ENCODE results near the gene BCAS3.

BCAS3 gene

DNA sequence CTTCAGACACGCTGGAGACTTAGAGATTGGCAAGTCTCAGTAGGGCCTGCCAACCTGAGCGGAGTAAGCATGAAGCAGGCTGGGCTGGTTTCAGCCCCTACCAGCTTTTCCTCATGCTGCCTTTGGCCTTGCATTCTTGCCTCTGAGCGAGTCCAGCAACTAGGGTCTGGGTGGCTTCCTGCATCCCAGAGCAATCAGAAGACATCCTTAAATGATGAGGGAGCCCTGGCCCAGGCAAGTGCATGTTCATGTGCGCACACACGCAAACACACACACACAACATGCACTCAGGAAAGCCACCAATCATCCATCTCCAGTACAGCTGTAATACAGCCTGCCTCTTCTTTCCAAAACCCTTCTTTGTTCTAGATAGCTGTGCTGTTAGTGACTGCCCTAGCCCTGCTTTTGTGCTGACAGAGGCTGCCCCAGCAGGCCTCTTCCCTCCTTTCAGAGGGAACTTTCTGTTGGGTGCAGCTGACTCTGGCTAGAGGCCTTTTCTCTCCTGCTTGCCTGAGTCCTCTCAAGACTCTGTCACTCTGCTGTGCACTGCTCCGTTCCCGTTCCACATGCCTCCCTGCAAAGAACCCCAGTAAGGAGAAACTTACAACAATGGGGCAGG is 691.3 kb downstream of the BCAS3 start:
- TF ChIP-seq CTCF (IDR thresholded peaks at IDR 0.05; ENCODE audit: low read depth, low read length, poor library complexity, severe bottlenecking), result no peak
- no peak for TF ChIP-seq EZH2phosphoT487 (IDR thresholded peaks at IDR 0.05; ENCODE audit: borderline replicate concordance, low read length)

GRCh38 chr17:61369751-61370150 is 692.1 kb downstream of the BCAS3 start:
- H3K36me3 ChIP-seq (ENCODE audit: control insufficient read depth, low read length), result no peaks in the 10 kb centered on the region
- no peak for TF ChIP-seq CTCF (IDR thresholded peaks at IDR 0.05; ENCODE audit: low read depth, low read length, poor library complexity, severe bottlenecking)
- no peak for TF ChIP-seq EZH2phosphoT487 (IDR thresholded peaks at IDR 0.05; ENCODE audit: borderline replicate concordance, low read length)
- H3K4me2 ChIP-seq (ENCODE audit: low read length), result no peak overlapping the region
- no peaks in the 10 kb centered on the region for H3K4me1 ChIP-seq (ENCODE audit: control insufficient read depth, low read length)
- no peaks in the 10 kb centered on the region for H3K9me3 ChIP-seq (ENCODE audit: control insufficient read depth, insufficient read depth, low read length)
- H4K20me1 ChIP-seq (ENCODE audit: control insufficient read depth, insufficient read depth, low read depth, low read length), result no peaks in the 10 kb centered on the region
- H3K4me3 ChIP-seq (ENCODE audit: low read length), result no peak overlapping the region
- H3K9me2 ChIP-seq (replicated peaks; ENCODE audit: control insufficient read depth, low read length), result no peaks in the 10 kb centered on the region
- H3F3A ChIP-seq (ENCODE audit: control insufficient read depth, insufficient read depth), result no peaks in the 10 kb centered on the region
- H3K27ac ChIP-seq (ENCODE audit: low read depth, low read length), result no peak overlapping the region
- no peaks in the 10 kb centered on the region for H3K79me2 ChIP-seq (ENCODE audit: control insufficient read depth, low read length)
- no peaks in the 10 kb centered on the region for H3K27me3 ChIP-seq (ENCODE audit: control insufficient read depth, low read length)

More for the DNA sequence above, 691.3 kb downstream of the BCAS3 start:
- no peaks in the 10 kb centered on the region for H3K79me2 ChIP-seq (ENCODE audit: control insufficient read depth, low read length)
- no peaks in the 10 kb centered on the region for H3K9me2 ChIP-seq (replicated peaks; ENCODE audit: control insufficient read depth, low read length)
- H3K4me1 ChIP-seq (ENCODE audit: control insufficient read depth, low read length), result no peaks in the 10 kb centered on the region
- no peak overlapping the region for H3K4me3 ChIP-seq (ENCODE audit: low read length)
- no peak overlapping the region for H3K4me2 ChIP-seq (ENCODE audit: low read length)
- H3K27me3 ChIP-seq (ENCODE audit: control insufficient read depth, low read length), result no peaks in the 10 kb centered on the region
- no peaks in the 10 kb centered on the region for H3F3A ChIP-seq (ENCODE audit: control insufficient read depth, insufficient read depth)
- H4K20me1 ChIP-seq (ENCODE audit: control insufficient read depth, insufficient read depth, low read depth, low read length), result no peaks in the 10 kb centered on the region
- H3K27ac ChIP-seq (ENCODE audit: low read depth, low read length), result no peak overlapping the region
- H3K36me3 ChIP-seq (ENCODE audit: control insufficient read depth, low read length), result no peaks in the 10 kb centered on the region
- no peaks in the 10 kb centered on the region for H3K9me3 ChIP-seq (ENCODE audit: control insufficient read depth, insufficient read depth, low read length)

- Histone ChIP-seq H3K27me3 (ENCODE audit: control insufficient read depth, low read length) (no peaks in the 10 kb centered on the region), H3K4me1 (ENCODE audit: control insufficient read depth, low read length) (no peaks in the 10 kb centered on the region), H3K79me2 (ENCODE audit: control insufficient read depth, low read length) (no peaks in the 10 kb centered on the region), H3K9me2 (replicated peaks; ENCODE audit: control insufficient read depth, low read length) (no peaks in the 10 kb centered on the region), H4K20me1 (ENCODE audit: control insufficient read depth, insufficient read depth, low read depth, low read length) (no peaks in the 10 kb centered on the region), H3K4me2 (ENCODE audit: low read length) (no peak overlapping the region), H3F3A (ENCODE audit: control insufficient read depth, insufficient read depth) (no peaks in the 10 kb centered on the region), H3K9me3 (ENCODE audit: control insufficient read depth, insufficient read depth, low read length) (no peaks in the 10 kb centered on the region), H3K4me3 (ENCODE audit: low read length) (no peak overlapping the region), H3K27ac (ENCODE audit: low read depth, low read length) (no peak overlapping the region), H3K36me3 (ENCODE audit: control insufficient read depth, low read length) (no peaks in the 10 kb centered on the region)
- TF ChIP-seq CTCF (IDR thresholded peaks at IDR 0.05; ENCODE audit: low read depth, low read length, poor library complexity, severe bottlenecking) (no peak), EZH2phosphoT487 (IDR thresholded peaks at IDR 0.05; ENCODE audit: borderline replicate concordance, low read length) (no peak)
Observed at GRCh38 chr17:61371179-61371578, 693.5 kb downstream of the BCAS3 start.

Data from DOHH2 (cell line).